Measurements from ENCODE around the gene FAM131C. TPM values are rescaled to one million over a fixed set of nuclear protein-coding genes. Genes with fewer than 3 reads are reported as not detected.
"Not testable (repeated sequence)": the region's sequence is repeated elsewhere in the genome, so short reads cannot be mapped to it uniquely, and the experiment has no call there.

Gene FAM131C
- total RNA-seq, 1 donor from 2014 or later = 1.4 TPM

DNA sequence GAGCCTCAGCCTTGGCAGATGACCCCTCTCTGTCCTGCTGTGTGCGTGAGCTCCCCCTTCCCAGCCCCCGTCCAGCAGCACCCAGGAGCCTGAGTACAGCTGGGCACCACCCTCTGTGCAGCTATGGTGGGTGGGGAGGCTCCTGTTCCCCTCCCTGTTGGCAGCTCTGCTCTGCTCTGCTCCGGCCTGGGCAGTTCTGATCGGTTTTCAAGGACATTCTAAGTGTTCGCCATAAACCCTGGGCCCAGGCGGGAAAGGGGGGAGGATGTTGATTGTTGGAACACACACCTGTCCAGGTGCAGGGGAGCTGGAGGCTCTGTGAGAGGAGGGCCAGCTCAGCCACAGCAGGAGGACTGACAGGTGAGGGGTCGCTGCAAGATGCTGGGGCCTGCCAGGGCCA is 29.9 kb downstream of the FAM131C start, which contains the start of gene CLCNKB:
Gene CLCNKB (plus strand): TSS at position 262 of the 400 bp plus-strand sequence. CDS start 711 bp downstream, outside the sequence.
- Mint-ChIP-seq H3K27ac (no peak within 1 kb of the TSS), H3K4me1 (ENCODE audit: unreplicated experiment) (no peaks in the 10 kb centered on the region), H3K27me3 (peaks cover 4% of the 10 kb centered on the region), H3K9me3 (no peaks in the 10 kb centered on the region), H3K36me3 (no peaks in the 10 kb centered on the region), H3K4me3 (no peak within 1 kb of the TSS)
- no peak for TF ChIP-seq CTCF (conservative IDR thresholded peaks at IDR 0.05)
- DNase-seq (ENCODE audit: extremely low spot score, unreplicated experiment) = no peak

- H3K27ac Mint-ChIP-seq; H3K9me3 Mint-ChIP-seq; DNase-seq (ENCODE audit: extremely low spot score, unreplicated experiment); H3K4me3 Mint-ChIP-seq; H3K36me3 Mint-ChIP-seq; H3K4me1 Mint-ChIP-seq (ENCODE audit: unreplicated experiment); H3K27me3 Mint-ChIP-seq: not testable (repeated sequence)
These were observed 30.8 kb downstream of the FAM131C start for GRCh38 chr1:16042654-16043053.

- H3K4me1 Mint-ChIP-seq (ENCODE audit: unreplicated experiment) = peaks cover 3% of the 10 kb centered on the region
- no peak overlapping the region for H3K4me3 Mint-ChIP-seq
- H3K27ac Mint-ChIP-seq = no peak overlapping the region
- H3K9me3 Mint-ChIP-seq = no peaks in the 10 kb centered on the region
- no peaks in the 10 kb centered on the region for H3K36me3 Mint-ChIP-seq
- no peak for DNase-seq (ENCODE audit: extremely low spot score, unreplicated experiment)
- TF ChIP-seq CTCF (conservative IDR thresholded peaks at IDR 0.05) = no peak
- H3K27me3 Mint-ChIP-seq = peaks cover 8% of the 10 kb centered on the region
These were observed 31.4 kb downstream of the FAM131C start for GRCh38 chr1:16042096-16042495.

- no peak for TF ChIP-seq CTCF (conservative IDR thresholded peaks at IDR 0.05)
- Mint-ChIP-seq H3K27me3 (peaks cover 9% of the 10 kb centered on the region), H3K4me3 (no peak overlapping the region), H3K36me3 (no peaks in the 10 kb centered on the region), H3K4me1 (ENCODE audit: unreplicated experiment) (peaks cover 4% of the 10 kb centered on the region), H3K9me3 (no peaks in the 10 kb centered on the region), H3K27ac (no peak overlapping the region)
- no peak for DNase-seq (ENCODE audit: extremely low spot score, unreplicated experiment)
These were observed 32.3 kb downstream of the FAM131C start for GRCh38 chr1:16041200-16041599.

DNA sequence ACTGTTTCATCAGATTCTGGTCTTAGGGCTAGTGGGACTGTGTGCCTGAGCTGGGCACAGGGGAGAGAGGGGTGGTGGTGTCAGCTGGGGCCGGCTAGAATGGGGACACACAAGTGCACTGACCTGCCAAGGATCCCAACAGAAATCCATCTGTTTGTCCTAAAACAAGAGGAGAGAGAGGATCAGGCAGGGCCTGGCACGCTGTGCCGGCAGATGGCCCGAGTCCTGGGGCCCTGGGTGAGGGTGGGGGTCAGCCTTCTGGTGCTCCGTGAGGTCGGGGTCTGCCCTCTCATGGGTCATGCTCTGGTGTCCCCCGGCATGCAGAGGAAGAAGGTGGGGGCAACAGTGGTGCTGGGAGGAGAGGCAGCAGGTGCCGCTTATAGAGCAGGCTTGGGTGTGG is 33.6 kb downstream of the FAM131C start:
- not testable (repeated sequence) for H3K9me3 Mint-ChIP-seq; H3K27me3 Mint-ChIP-seq; H3K4me3 Mint-ChIP-seq; DNase-seq (ENCODE audit: extremely low spot score, unreplicated experiment); H3K4me1 Mint-ChIP-seq (ENCODE audit: unreplicated experiment); H3K27ac Mint-ChIP-seq; H3K36me3 Mint-ChIP-seq

GRCh38 chr1:16038620-16038912 is 34.9 kb downstream of the FAM131C start:
- Mint-ChIP-seq H3K36me3 (no peaks in the 10 kb centered on the region), H3K4me1 (ENCODE audit: unreplicated experiment) (peaks cover 4% of the 10 kb centered on the region), H3K27me3 (peaks cover 9% of the 10 kb centered on the region), H3K27ac (no peak overlapping the region), H3K9me3 (no peaks in the 10 kb centered on the region), H3K4me3 (no peak overlapping the region)
- no peak for TF ChIP-seq CTCF (conservative IDR thresholded peaks at IDR 0.05)
- DNase-seq (ENCODE audit: extremely low spot score, unreplicated experiment) = no peak

GRCh38 chr1:16036461-16036860 is 37.0 kb downstream of the FAM131C start:
- H3K9me3 Mint-ChIP-seq; H3K4me1 Mint-ChIP-seq (ENCODE audit: unreplicated experiment); H3K27ac Mint-ChIP-seq; H3K36me3 Mint-ChIP-seq; H3K4me3 Mint-ChIP-seq; H3K27me3 Mint-ChIP-seq; DNase-seq (ENCODE audit: extremely low spot score, unreplicated experiment): not testable (repeated sequence)

- H3K4me1 Mint-ChIP-seq (ENCODE audit: unreplicated experiment); DNase-seq (ENCODE audit: extremely low spot score, unreplicated experiment); H3K4me3 Mint-ChIP-seq; H3K27me3 Mint-ChIP-seq; H3K36me3 Mint-ChIP-seq; H3K9me3 Mint-ChIP-seq: not testable (repeated sequence)
- H3K27ac Mint-ChIP-seq = peak overlapping the region; percentile 48
These were observed 40.3 kb downstream of the FAM131C start for GRCh38 chr1:16033103-16033632.

All from type B pancreatic cell (in vitro differentiated cells).